Gastrocnemius medialis (tissue), 4 donors: ENCODE results near the gene NPAS2. TPM values are rescaled to one million over a fixed set of nuclear protein-coding genes. Genes with fewer than 3 reads are reported as not detected.

ENCODE experiments used
- ATAC-seq, 2 donors: fragments of 150-250 bp; one replicate each; pipeline ENCODE4 v1.9.1; 2016
- DNase-seq, 2 donors: peaks; one replicate each; pipeline ENCODE4 v3.0.0-alpha.2; 2019
- H3K27ac ChIP-seq, 4 donors: fragments of 200-600 bp; sonication (generic); 1 replicate in 1 of 4; 2 replicates in 3 of 4; pipeline ENCODE4 v1.5.1; 2016 to 2018; ENCODE audit warnings: mild to moderate bottlenecking in 2 of 4, moderate library complexity in 1 of 4
- H3K27me3 ChIP-seq, 3 donors: fragments of 200-600 bp; sonication (generic) in 2 of 3; 1 replicate in 1 of 3; 2 replicates in 2 of 3; pipeline versions ENCODE4 v1.5.1 to v1.6.0; 2016 to 2019; ENCODE audit warnings: mild to moderate bottlenecking in 1 of 3, moderate library complexity in 1 of 3
- H3K36me3 ChIP-seq, 2 donors: fragments of 200-600 bp; sonication (generic) in 1 of 2; one replicate each; pipeline ENCODE4 v1.5.1; 2017 to 2018
- H3K4me1 ChIP-seq, 2 donors: fragments of 200-600 bp; sonication (generic) in 1 of 2; one replicate each; pipeline ENCODE4 v1.5.1; 2016 to 2017; ENCODE audit warnings: mild to moderate bottlenecking in 2 of 2
- H3K4me3 ChIP-seq, 4 donors: fragments of 200-600 bp; sonication (generic) in 3 of 4; 1 replicate in 1 of 4; 2 replicates in 3 of 4; pipeline ENCODE4 v1.5.1; 2016 to 2019; ENCODE audit warnings: mild to moderate bottlenecking in 2 of 4
- H3K9me3 ChIP-seq, 3 donors: fragments of 200-600 bp; sonication (generic) in 2 of 3; 1 replicate in 1 of 3; 2 replicates in 2 of 3; pipeline ENCODE4 v1.5.1; 2016 to 2019
- POLR2A ChIP-seq, 2 donors: fragments of 450-650 bp; IDR thresholded peaks; one replicate each; pipeline ENCODE4 v1.6.1; 2017; ENCODE audit warnings: antibody characterized with exemption in 2 of 2, mild to moderate bottlenecking in 2 of 2, moderate library complexity in 2 of 2
- in situ Hi-C, 4 donors: fragments of 200-750 bp; cut with MboI; loops; one replicate each; pipeline versions ENCODE4 v1.15.0 to v1.8.0; 2017; ENCODE audit warnings: low sequenced_read_pairs in 4 of 4
- intact Hi-C: fragments of 100-400 bp; cut with DNase I; formaldehyde crosslinking; loops from one replicate; pipeline ENCODE4 v1.15.1; 2023; ENCODE audit warnings: low total_unique reads
- total RNA-seq, 4 donors: library from RNA; depleted of rRNA; stranded (reverse); fragments of >200 nt; gene quantifications; one replicate each; pipeline versions ENCODE4 v1.1.0 to v1.2.3, GENCODE V29; 2016
- TF ChIP-seq, protein P1 (sequence below), 5 experiments: fragments of 450-650 bp in 3 of 5; fragments of 200-600 bp in 2 of 5; sonication (generic) in 2 of 5; IDR thresholded peaks in 4 of 5; conservative IDR thresholded peaks in 1 of 5; 1 replicate in 4 of 5; 2 replicates in 1 of 5; pipeline ENCODE4 v1.5.1; 2016 to 2019; ENCODE audit warnings: antibody characterized with exemption in 5 of 5, mild to moderate bottlenecking in 3 of 5, moderate library complexity in 3 of 5

The NPAS2 gene
- total RNA-seq, 4 donors from 2014 or later, result 11.4 to 48.2 (median 36.6) TPM

DNA sequence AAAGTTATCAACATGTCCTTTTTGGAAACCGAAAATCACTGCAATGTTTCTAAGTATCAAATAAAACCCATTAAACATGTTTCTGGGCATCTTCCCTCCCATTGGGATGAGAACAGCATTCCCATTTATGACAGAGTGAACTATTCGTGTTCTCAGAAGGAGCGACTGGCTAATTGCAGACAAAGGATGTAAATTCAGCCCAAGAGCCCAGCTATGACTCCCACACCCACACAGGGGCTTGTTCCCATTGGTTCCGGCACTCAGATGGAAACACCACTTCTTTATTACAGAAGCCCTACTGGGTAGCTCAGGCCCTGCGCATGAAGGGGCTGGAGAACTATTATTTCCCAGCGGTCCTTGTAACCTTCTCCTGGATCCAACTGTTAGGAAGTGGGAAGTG lies 16.6 kb upstream of the NPAS2 start:
- Histone ChIP-seq H3K27ac (no peak overlapping the region), H3K4me1 (peaks cover 0 to 3% of the 10 kb centered on the region in 2 donors), H3K4me3 (no peak overlapping the region), H3K9me3 (no peaks in the 10 kb centered on the region), H3K27me3 (no peaks in the 10 kb centered on the region), H3K36me3 (no peaks in the 10 kb centered on the region)
- DNase-seq, result no peak
- no peak for TF ChIP-seq POLR2A (IDR thresholded peaks at IDR 0.05)
- TF ChIP-seq, protein P1, sequence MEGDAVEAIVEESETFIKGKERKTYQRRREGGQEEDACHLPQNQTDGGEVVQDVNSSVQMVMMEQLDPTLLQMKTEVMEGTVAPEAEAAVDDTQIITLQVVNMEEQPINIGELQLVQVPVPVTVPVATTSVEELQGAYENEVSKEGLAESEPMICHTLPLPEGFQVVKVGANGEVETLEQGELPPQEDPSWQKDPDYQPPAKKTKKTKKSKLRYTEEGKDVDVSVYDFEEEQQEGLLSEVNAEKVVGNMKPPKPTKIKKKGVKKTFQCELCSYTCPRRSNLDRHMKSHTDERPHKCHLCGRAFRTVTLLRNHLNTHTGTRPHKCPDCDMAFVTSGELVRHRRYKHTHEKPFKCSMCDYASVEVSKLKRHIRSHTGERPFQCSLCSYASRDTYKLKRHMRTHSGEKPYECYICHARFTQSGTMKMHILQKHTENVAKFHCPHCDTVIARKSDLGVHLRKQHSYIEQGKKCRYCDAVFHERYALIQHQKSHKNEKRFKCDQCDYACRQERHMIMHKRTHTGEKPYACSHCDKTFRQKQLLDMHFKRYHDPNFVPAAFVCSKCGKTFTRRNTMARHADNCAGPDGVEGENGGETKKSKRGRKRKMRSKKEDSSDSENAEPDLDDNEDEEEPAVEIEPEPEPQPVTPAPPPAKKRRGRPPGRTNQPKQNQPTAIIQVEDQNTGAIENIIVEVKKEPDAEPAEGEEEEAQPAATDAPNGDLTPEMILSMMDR (IDR thresholded peaks at IDR 0.05 in 4 of 5, conservative IDR thresholded peaks at IDR 0.05 in 1 of 5), result no peak
- ATAC-seq, result no peak
- intact Hi-C loops, result no loop called here
- in situ Hi-C loops, result no loop called here

DNA sequence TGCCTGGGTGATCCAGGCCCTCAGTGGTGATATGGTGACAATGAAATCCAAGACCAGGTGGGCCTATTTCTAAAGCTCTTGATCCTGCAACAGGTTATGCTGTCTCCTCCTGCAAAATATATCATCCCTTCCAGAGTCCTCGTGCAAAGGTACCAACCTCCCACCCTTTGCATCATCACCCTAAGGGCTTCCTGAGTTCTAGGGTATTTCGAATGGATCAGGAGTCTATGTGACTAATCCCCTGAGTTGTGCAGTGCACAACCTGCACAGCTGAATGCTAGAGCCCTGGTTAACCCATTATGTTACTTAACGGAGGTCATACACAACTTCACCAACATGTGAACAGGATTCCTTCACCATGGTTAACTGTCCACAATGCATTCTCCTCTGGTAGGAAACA lies 13.4 kb upstream of the NPAS2 start:
- TF ChIP-seq POLR2A (IDR thresholded peaks at IDR 0.05), result no peak
- TF ChIP-seq, protein P1 (IDR thresholded peaks at IDR 0.05 in 4 of 5, conservative IDR thresholded peaks at IDR 0.05 in 1 of 5), result no peak
- no peaks in the 10 kb centered on the region for H3K36me3 ChIP-seq
- ATAC-seq (no peak), DNase-seq (no peak)
- intact Hi-C loops (loop anchor here (5.0 kb wide), 1 partner anchor 1169 kb away; no protein-coding TSS in a partner anchor), in situ Hi-C loops (no loop called here)
- no peaks in the 10 kb centered on the region for H3K9me3 ChIP-seq
- H3K27ac ChIP-seq, result no peak overlapping the region
- H3K27me3 ChIP-seq, result no peaks in the 10 kb centered on the region
- no peak overlapping the region for H3K4me3 ChIP-seq
- H3K4me1 ChIP-seq, result peaks cover 0 to 13% of the 10 kb centered on the region in 2 donors

DNA sequence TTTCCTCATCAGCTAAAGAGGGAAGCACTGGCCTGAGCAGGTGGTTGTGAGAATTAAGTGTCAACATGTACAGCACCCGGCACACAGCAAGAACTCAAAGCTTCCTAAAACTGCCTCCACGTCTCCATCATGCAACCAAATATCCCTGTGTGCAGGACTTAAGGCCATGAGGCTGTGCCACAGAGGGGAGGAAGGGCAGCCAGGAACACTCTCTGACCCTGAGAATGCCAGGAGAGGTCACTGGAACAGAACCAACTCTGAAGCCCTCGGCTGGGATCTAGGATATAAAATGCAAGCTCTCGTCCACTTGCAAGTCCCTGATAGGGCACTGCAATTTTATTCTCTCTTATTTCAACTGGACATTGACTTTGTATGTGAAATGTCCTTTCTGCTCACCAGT lies 12.2 kb upstream of the NPAS2 start:
- intact Hi-C loops, result loop anchor here (5.0 kb wide), 1 partner anchor 1170 kb away; no protein-coding TSS in a partner anchor
- no peak overlapping the region for H3K4me3 ChIP-seq
- peaks cover 0 to 14% of the 10 kb centered on the region in 2 donors for H3K4me1 ChIP-seq
- no peaks in the 10 kb centered on the region for H3K27me3 ChIP-seq
- H3K36me3 ChIP-seq, result no peaks in the 10 kb centered on the region
- H3K27ac ChIP-seq, result no peak overlapping the region
- ATAC-seq, result peak in 1 of 2 donors; percentile 30
- no peak for TF ChIP-seq POLR2A (IDR thresholded peaks at IDR 0.05)
- TF ChIP-seq, protein P1 (IDR thresholded peaks at IDR 0.05 in 4 of 5, conservative IDR thresholded peaks at IDR 0.05 in 1 of 5), result no peak
- H3K9me3 ChIP-seq, result no peaks in the 10 kb centered on the region
- no peak for DNase-seq
- in situ Hi-C loops, result no loop called here

DNA sequence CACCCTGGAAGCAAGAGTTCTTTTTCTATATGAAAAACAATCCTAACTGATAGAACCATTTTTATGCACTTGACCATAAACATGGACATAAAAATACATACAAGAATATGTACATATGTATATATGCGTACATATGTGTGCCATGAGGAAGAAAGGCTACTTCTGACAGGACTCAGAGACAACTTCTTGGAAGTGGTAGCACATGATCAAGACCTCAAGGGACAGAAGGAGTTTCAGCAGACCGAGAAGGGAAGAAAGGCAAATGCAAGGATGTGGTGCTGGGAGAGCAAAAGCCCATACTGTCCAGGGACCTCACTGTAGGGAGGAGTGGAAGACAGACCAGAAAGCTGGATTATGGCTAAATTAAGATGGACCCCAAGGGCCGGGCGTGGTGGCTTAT lies 11.4 kb upstream of the NPAS2 start:
- intact Hi-C loops, result loop anchor here (5.0 kb wide), 1 partner anchor 1171 kb away; no protein-coding TSS in a partner anchor
- TF ChIP-seq POLR2A (IDR thresholded peaks at IDR 0.05), result no peak
- TF ChIP-seq, protein P1 (IDR thresholded peaks at IDR 0.05 in 4 of 5, conservative IDR thresholded peaks at IDR 0.05 in 1 of 5), result no peak
- ATAC-seq, result no peak
- H3K9me3 ChIP-seq, result no peaks in the 10 kb centered on the region
- DNase-seq, result no peak
- H3K4me1 ChIP-seq, result peaks cover 7 to 23% of the 10 kb centered on the region in 2 donors
- no peaks in the 10 kb centered on the region for H3K36me3 ChIP-seq
- in situ Hi-C loops, result no loop called here
- H3K27me3 ChIP-seq, result no peaks in the 10 kb centered on the region
- no peak overlapping the region for H3K4me3 ChIP-seq
- H3K27ac ChIP-seq, result no peak overlapping the region

DNA sequence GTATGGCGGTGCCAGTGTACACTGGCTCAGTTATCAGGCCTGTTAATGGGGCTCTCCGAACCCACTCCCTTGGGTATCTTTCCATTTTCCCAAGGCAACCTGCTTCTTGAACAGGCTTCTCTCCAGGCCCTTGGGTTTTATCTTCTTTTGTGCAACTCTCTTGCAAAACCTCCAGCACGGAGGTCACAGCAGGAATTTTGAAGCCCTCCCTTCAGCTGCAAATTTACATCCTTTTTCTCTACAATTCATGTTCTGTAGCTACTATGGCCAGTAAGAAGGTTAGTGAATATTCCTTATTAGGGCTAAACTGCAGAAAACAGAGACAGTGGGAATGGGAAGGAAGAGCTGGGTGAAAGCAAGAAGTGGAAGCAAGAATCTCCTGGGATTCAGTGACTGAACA lies 10.4 kb upstream of the NPAS2 start:
- Histone ChIP-seq H3K27ac (peak overlapping the region in 2 of 4 donors; percentile 27 to 43), H3K9me3 (no peaks in the 10 kb centered on the region), H3K36me3 (no peaks in the 10 kb centered on the region), H3K4me3 (no peak overlapping the region), H3K27me3 (no peaks in the 10 kb centered on the region), H3K4me1 (peaks cover 16 to 32% of the 10 kb centered on the region in 2 donors)
- intact Hi-C loops, result loop anchor here (5.0 kb wide), 1 partner anchor 1172 kb away; no protein-coding TSS in a partner anchor
- no peak for DNase-seq
- in situ Hi-C loops, result no loop called here
- no peak for ATAC-seq
- no peak for TF ChIP-seq POLR2A (IDR thresholded peaks at IDR 0.05)
- TF ChIP-seq, protein P1 (IDR thresholded peaks at IDR 0.05 in 4 of 5, conservative IDR thresholded peaks at IDR 0.05 in 1 of 5), result no peak
